GM12878 (cell line): ENCODE data around the gene FAM110A. TPM values are rescaled to one million over a fixed set of nuclear protein-coding genes. Genes with fewer than 3 reads are reported as not detected.

Experiments
- ATAC-seq: fragments of 200-7000 bp; cut with Tn5 transposase; 3 replicates; pipeline ENCODE4 v1.9.1; 2020; ENCODE audit warnings: mild to moderate bottlenecking, moderate library complexity
- BruUV-seq: library from RNA; stranded (reverse); fragments of 400-500 nt; replicated peaks from 2 replicates; lab custom pipeline; 2021; lab: Mats Ljungman, UMichigan
- CTCF ChIA-PET: fragments of 300-600 bp; sonication (Branson Sonifier 250); formaldehyde crosslinking; extraction: SDS; loops from one replicate; lab custom pipeline; 2021; ENCODE audit warnings: inconsistent platforms; lab: Yijun Ruan, JAX
- POLR2A ChIA-PET: fragments of 350-600 bp; formaldehyde crosslinking; extraction: SDS; loops from one replicate; lab custom pipeline; 2021; ENCODE audit warnings: inconsistent platforms; lab: Charles Lee
- RAD21 ChIA-PET: fragments of 300-600 bp; sonication (Branson Sonifier 250); formaldehyde crosslinking; loops from one replicate; lab custom pipeline; 2023; ENCODE audit warnings: antibody characterized with exemption; ENCODE audit not compliant: unreplicated experiment; lab: Charles Lee
- SMC1A ChIA-PET: fragments of 300-600 bp; sonication (Branson Sonifier 250); formaldehyde crosslinking; loops from one replicate; lab custom pipeline; 2023; ENCODE audit not compliant: unreplicated experiment, uncharacterized antibody; lab: Charles Lee
- DNase-seq: peaks from one replicate; pipeline ENCODE4 v3.0.0-alpha.2; 2011; ENCODE audit warnings: low read depth, low spot score
- FAIRE-seq: peaks from 3 replicates; lab custom pipeline; 2011; peaks lifted over from hg19 to GRCh38; lab: Jason Lieb, UNC
- H2AFZ ChIP-seq: 2 replicates; pipeline ENCODE4 v1.6.0; 2011; ENCODE audit warnings: low read depth, low read length, control low read depth; ENCODE audit not compliant: control insufficient read depth
- H3K27ac ChIP-seq: 2 replicates; pipeline ENCODE4 v1.5.1; 2011; ENCODE audit warnings: control low read depth; ENCODE audit not compliant: control insufficient read depth, insufficient read depth
- H3K27me3 ChIP-seq, 2 experiments: replicated peaks in 1 of 2; 2 replicates each; pipeline versions ENCODE4 v1.6.0 to v1.6.1; 2011; ENCODE audit warnings: low read length in 1 of 2; ENCODE audit not compliant: control insufficient read depth in 2 of 2, insufficient read depth in 2 of 2
- H3K36me3 ChIP-seq, 2 experiments: 2 replicates each; pipeline ENCODE4 v1.5.1; 2011; ENCODE audit warnings: low read length in 1 of 2; ENCODE audit not compliant: control insufficient read depth in 2 of 2, insufficient read depth in 2 of 2
- H3K4me1 ChIP-seq: 2 replicates; pipeline ENCODE4 v1.6.1; 2011; ENCODE audit warnings: mild to moderate bottlenecking, low read length, moderate library complexity, mixed read lengths; ENCODE audit not compliant: control insufficient read depth, insufficient read depth
- H3K4me2 ChIP-seq: 2 replicates; pipeline ENCODE4 v1.6.0; 2011; ENCODE audit warnings: control low read depth; ENCODE audit not compliant: control insufficient read depth, insufficient read depth
- H3K4me3 ChIP-seq: fragments of 200-600 bp; sonication (generic); 2 replicates; pipeline ENCODE4 v1.5.1; 2016
- H3K79me2 ChIP-seq: 2 replicates; pipeline ENCODE4 v1.6.0; 2011; ENCODE audit warnings: low read length; ENCODE audit not compliant: control insufficient read depth, insufficient read depth
- H3K9ac ChIP-seq: 2 replicates; pipeline ENCODE4 v1.8.0; 2011; ENCODE audit warnings: low read length, control low read depth, mixed read lengths; ENCODE audit not compliant: control insufficient read depth, insufficient read depth
- H3K9me3 ChIP-seq: replicated peaks from 3 replicates; pipeline ENCODE4 v1.5.1; 2011; ENCODE audit warnings: mild to moderate bottlenecking, low read length; ENCODE audit not compliant: control insufficient read depth, insufficient read depth
- H4K20me1 ChIP-seq: 2 replicates; pipeline ENCODE4 v1.6.0; 2011; ENCODE audit not compliant: control insufficient read depth, insufficient read depth
- BRCA1 ChIP-seq: IDR thresholded peaks from 2 replicates; pipeline ENCODE4 v1.6.1; 2011; ENCODE audit warnings: low read depth, low read length, improper control_type of control experiment
- CHD2 ChIP-seq: IDR thresholded peaks from 2 replicates; pipeline ENCODE4 v1.6.1; 2011; ENCODE audit warnings: low read depth, low read length, improper control_type of control experiment, borderline replicate concordance
- CTCF ChIP-seq, 3 experiments: IDR thresholded peaks in 2 of 3; conservative IDR thresholded peaks in 1 of 3; 2 replicates each; pipeline ENCODE4 v1.5.1; 2011; ENCODE audit warnings: low read depth in 3 of 3, low read length in 3 of 3, mild to moderate bottlenecking in 3 of 3, control low read depth in 2 of 3, moderate library complexity in 2 of 3, inconsistent platforms in 1 of 3, mixed read lengths in 1 of 3; ENCODE audit not compliant: control insufficient read depth in 2 of 3, insufficient read depth in 1 of 3; ENCODE audit errors: extremely low read depth in 1 of 3
- HSF1 ChIP-seq: fragments of 150-350 bp; IDR thresholded peaks from 2 replicates; pipeline ENCODE4 v1.6.1; 2014; ENCODE audit warnings: mild to moderate bottlenecking, low read depth, low read length
- IRF5 ChIP-seq: fragments of 450-650 bp; IDR thresholded peaks from 2 replicates; pipeline ENCODE4 v1.6.1; 2017; ENCODE audit warnings: borderline replicate concordance
- KDM1A ChIP-seq: fragments of 200-600 bp; sonication (generic); IDR thresholded peaks from 2 replicates; pipeline ENCODE4 v1.6.1; 2016; ENCODE audit warnings: borderline replicate concordance
- RB1 ChIP-seq: fragments of 450-650 bp; formaldehyde crosslinking; IDR thresholded peaks from 2 replicates; pipeline ENCODE4 v1.6.1; 2017; ENCODE audit warnings: mild to moderate bottlenecking, borderline replicate concordance
- WGBS: methylation state at CpG from one replicate; pipeline ENCODE4 v1.1.6; 2016; ENCODE audit warnings: low lambda C conversion rate; ENCODE audit not compliant: insufficient replicate concordance, insufficient coverage; ENCODE audit errors: missing lambda C conversion rate; 5-methylcytosine and 5-hydroxymethylcytosine counted together
- in situ Hi-C: fragments of 300-500 bp; cut with MboI; formaldehyde crosslinking; loops from 9 replicates; pipeline ENCODE4 v1.14.3; 2018; ENCODE audit warnings: mixed read lengths
- intact Hi-C: fragments of 100-400 bp; cut with micrococcal nuclease; formaldehyde crosslinking; loops from one replicate; pipeline ENCODE4 v1.14.2; 2022; ENCODE audit not compliant: unreplicated experiment
- polyA plus RNA-seq, 11 experiments: library from polyadenylated mRNA; depleted of rRNA in 4 of 11; unstranded in 6 of 11; stranded (reverse) in 5 of 11; fragments of >200 nt; fragmentation: Nextera tagmentation in 4 of 11; fragmentation: Illumina TruSeq in 1 of 11; extraction: Ambion mirVana in 4 of 11; extraction: Trizol in 1 of 11; gene quantifications; 1 replicate in 1 of 11; 2 replicates in 10 of 11; pipeline versions ENCODE4 v1.2.1 to v1.2.3, GENCODE V29; 2011 to 2016; ENCODE audit warnings: inconsistent platforms in 2 of 11, missing spikeins in 2 of 11, low read depth in 1 of 11
- total RNA-seq, 4 experiments: library from RNA; depleted of rRNA in 3 of 4; stranded (reverse); fragments of >200 nt in 3 of 4; fragmentation: Illumina TruSeq in 1 of 4; extraction: Trizol in 1 of 4; gene quantifications; 2 replicates each; pipeline versions ENCODE4 v1.2.1 to v1.2.3, GENCODE V29; 2013 to 2021

FAM110A gene
- total and polyA plus RNA-seq, 10 of the 15 experiments (the other 5 are each of a cell fraction or from before 2014, with no cell fraction given): 1.1 to 14.8 (median 7.4) TPM

GRCh38 chr20:831251-831650 is 2.3 kb upstream of the FAM110A start:
- POLR2A ChIA-PET: interaction anchor here (1.3 kb wide), 1 partner anchor 289 kb away, joined by 3 read pairs; no protein-coding TSS in a partner anchor
- FAIRE-seq (no peak), ATAC-seq (no peak), DNase-seq (no peak)
- SMC1A ChIA-PET: interaction anchor here (0.7 to 3.3 kb wide), 2 partner anchors 33 to 124 kb away, joined by 3 to 18 read pairs; no protein-coding TSS in a partner anchor
- intact Hi-C loops: no loop called here
- in situ Hi-C loops: loop anchor here (5.0 kb wide), 1 partner anchor 286 kb away; the partner anchor contains the start of gene PSMF1
- H3K9ac ChIP-seq: no peak overlapping the region
- TF ChIP-seq CTCF (IDR thresholded peaks at IDR 0.05 in 2 of 3, conservative IDR thresholded peaks at IDR 0.05 in 1 of 3; ENCODE audit: control insufficient read depth in 2 of 3, extremely low read depth in 1 of 3, insufficient read depth in 1 of 3, low read depth in 3 of 3, low read length in 3 of 3) (no peak), RB1 (no peak), BRCA1 (no peak), IRF5 (no peak), KDM1A (no peak), CHD2 (no peak), HSF1 (no peak)
- CTCF ChIA-PET: interaction anchor here (1.2 to 3.5 kb wide), 4 partner anchors 15 to 125 kb away, joined by 3 to 27 read pairs (median 4); no protein-coding TSS in a partner anchor
- H3K36me3 ChIP-seq: no peaks in the 10 kb centered on the region
- H3K27me3 ChIP-seq: no peaks in the 10 kb centered on the region
- H3K9me3 ChIP-seq: no peaks in the 10 kb centered on the region
- H3K79me2 ChIP-seq: peaks cover 12% of the 10 kb centered on the region
- H3K27ac ChIP-seq: no peak overlapping the region
- 69% methylated on average over 3 of the region's 3 CpGs for WGBS
- H3K4me2 ChIP-seq: no peak overlapping the region
- no peak overlapping the region for H2AFZ ChIP-seq
- no peak overlapping the region for H3K4me3 ChIP-seq
- no TSS peak for BruUV-seq
- peaks cover 12% of the 10 kb centered on the region for H3K4me1 ChIP-seq
- RAD21 ChIA-PET: no interaction called here
- no peaks in the 10 kb centered on the region for H4K20me1 ChIP-seq
